SIG-M5 (cell line): Measurements from ENCODE around the gene FGF2.

ENCODE experiments used
- DNase-seq: peaks from one replicate; lab custom pipeline; 2025; lab: John Stamatoyannopoulos, UW

The FGF2 gene

DNA sequence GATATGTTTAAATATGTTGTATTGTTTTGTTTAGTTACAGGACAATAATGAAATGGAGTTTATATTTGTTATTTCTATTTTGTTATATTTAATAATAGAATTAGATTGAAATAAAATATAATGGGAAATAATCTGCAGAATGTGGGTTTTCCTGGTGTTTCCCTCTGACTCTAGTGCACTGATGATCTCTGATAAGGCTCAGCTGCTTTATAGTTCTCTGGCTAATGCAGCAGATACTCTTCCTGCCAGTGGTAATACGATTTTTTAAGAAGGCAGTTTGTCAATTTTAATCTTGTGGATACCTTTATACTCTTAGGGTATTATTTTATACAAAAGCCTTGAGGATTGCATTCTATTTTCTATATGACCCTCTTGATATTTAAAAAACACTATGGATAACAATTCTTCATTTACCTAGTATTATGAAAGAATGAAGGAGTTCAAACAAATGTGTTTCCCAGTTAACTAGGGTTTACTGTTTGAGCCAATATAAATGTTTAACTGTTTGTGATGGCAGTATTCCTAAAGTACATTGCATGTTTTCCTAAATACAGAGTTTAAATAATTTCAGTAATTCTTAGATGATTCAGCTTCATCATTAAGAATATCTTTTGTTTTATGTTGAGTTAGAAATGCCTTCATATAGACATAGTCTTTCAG, 68.8 kb downstream of the FGF2 start:
- DNase-seq: no peak

DNA sequence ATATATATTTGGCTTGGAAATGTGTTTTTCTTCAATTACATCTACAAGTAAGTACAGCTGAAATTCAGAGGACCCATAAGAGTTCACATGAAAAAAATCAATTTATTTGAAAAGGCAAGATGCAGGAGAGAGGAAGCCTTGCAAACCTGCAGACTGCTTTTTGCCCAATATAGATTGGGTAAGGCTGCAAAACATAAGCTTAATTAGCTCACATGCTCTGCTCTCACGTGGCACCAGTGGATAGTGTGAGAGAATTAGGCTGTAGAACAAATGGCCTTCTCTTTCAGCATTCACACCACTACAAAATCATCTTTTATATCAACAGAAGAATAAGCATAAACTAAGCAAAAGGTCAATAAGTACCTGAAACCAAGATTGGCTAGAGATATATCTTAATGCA, 69.6 kb downstream of the FGF2 start:
- DNase-seq: no peak

DNA sequence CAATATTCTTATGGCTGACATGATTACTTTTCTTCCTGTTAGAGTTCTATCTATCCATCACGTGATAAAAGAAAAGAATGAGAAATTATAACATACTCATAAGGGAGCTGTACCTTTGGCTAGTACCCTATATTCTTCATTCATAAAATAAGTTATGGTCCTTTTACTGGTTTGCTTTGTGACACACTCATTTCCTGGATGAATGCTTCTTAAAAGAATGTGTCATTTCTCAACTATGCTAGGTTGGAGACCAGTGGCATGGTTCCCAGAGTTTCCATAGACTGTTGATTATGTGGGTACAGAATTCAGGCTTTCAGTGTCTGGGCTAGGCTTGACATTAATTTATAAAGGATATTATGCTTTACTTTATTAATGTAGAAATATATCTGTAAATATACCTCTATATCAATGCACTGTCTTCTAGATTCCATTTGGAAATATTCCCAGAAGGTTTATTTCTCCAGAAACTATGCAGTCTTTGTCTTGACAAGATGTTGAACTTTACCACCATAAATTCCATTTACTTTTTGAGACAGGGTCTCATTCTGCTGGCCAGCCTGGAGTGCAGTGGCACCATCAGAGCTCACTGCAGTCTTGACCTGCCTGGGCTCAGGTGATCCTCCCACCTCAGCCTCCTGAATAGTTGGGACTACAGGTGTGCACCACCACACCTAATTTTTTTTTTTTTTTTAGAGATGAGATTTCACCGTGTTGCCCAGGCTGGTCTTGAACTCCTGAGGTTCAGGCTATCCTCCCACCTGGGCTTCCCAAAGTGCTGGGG, 71.9 kb downstream of the FGF2 start:
- DNase-seq: no peak

DNA sequence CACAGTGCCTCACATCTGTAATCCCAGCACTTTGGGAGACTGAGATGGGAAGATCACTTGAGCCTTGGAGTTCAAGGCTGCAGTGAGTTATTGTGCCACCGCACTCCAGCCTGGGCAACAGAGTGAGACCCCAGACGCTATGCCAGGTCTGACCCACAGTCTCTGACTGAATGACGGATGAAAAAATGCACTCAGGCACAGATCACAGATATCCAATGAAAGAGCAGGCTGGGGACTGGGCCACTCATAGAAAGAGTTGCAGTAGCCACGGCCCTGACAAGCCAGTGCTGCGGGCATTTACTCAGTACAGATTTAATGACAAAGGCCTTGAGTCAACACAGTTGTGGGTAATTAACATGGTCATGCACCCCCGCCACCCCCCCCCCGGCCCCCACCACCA, 73.1 kb downstream of the FGF2 start:
- DNase-seq: no peak

DNA sequence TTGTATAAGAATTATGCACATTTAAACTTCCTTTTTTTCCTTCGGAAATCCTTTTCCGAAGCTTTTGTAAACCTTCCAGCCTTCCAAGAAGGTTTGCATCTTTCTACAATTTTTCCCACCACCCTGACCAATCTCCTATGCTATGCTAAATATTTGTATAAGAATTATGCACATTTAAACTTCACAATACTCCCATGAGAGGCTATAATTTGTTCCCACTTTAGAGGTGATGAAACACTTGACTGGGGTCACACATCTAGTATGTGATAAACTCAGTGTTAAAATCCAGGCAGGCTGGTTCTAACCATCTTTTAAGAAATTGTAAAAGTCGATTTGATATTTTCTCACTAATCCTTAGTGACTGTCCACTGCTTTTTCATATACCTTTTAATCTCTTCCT, 73.7 kb downstream of the FGF2 start:
- DNase-seq: no peak

DNA sequence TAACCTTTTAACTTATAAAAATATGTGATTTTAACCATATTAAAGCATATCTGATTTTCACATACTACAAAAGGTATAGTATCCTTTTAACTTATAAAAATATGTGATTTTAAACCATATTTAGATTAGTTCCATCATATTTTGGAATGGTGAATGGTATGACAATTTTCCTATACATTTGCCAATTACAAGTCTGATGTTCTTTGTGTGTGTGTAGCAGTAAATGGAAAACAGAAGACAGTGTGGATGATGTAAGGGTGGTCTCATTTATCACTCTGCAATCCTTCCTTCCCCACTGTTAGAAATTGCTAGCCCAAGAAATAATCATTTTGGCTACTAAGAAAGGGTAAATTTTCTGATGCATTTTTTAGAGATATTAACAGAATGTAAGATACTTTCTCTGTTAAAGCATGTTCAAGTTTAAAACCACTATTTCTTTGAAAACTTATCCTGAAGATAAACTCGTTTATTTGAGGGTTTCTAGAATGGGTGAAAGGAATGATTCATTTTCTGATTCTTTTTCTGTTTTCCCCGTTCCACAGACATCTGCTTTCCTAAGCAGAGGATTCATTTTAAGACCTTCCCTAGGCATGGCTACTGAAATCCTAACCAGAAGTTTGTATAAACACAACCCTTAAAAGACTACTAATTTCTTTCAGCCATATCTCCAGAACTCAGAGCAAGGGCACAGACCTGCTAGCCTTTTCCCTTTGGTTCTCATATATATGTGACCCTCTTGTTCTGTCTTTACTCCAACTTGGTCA, 74.8 kb downstream of the FGF2 start:
- DNase-seq: no peak

DNA sequence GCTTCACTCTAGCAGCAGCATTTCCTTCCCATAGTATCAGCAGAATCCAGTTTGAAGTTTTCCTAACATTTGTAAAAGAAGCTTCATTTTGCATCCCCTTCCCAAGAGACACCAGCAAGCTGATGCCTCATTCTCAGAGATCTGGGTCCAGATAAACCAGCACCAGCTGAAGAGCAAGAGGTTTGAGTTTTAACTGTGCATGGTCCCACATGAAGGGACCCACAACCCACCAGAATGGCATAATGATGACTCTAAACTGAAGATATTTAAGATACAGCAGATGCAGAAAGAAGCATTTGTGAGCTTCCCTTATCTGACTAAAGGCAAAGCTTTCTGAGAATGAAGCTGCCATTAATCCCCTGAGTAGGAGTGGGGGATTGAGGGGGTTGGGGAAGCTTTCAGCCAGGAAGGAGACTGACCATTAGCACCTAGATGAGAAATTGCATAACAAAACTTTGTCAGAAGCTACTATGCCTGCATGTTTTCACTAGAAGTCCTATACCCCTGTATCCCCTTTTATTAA, 77.2 kb downstream of the FGF2 start:
- no peak for DNase-seq

DNA sequence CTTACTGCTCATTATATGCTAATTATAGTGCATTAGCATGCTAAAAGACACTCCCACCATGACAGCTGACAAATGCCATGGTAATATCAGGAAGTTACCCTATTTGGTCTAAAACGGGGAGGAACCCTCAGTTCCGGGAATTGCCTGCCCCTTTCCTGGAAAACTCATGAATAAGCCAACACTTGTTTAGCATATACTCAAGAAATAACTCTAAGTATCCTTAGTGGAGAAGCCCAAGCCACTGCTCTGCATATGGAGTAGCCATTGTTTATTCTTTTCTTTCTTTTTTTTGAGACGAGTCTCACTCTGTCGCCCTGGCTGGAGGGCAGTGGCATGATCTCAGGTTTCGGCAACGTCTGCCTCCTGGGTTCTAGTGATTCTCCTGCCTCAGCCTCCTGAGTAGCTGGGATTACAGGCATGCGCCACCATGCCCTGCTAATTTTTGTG, 80.3 kb downstream of the FGF2 start:
- no peak for DNase-seq

DNA sequence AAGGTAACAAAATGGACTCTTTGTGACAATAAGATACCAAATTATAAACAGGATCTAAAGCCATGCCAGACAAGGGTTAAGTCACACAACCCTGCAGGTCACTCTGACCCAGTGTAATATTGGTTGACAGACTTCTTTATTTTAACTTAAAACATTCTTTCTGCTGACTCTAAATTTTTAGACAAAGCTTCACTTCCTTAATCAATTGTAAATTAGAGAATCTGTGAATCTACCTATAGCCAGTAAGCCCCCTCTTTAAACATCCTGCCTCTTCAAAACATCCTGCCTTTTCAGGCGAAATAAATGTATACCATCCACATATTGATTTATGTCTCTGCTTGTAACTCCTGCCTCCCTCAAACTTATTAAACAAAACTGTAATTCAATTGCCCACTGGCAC, 81.6 kb downstream of the FGF2 start:
- no peak for DNase-seq

DNA sequence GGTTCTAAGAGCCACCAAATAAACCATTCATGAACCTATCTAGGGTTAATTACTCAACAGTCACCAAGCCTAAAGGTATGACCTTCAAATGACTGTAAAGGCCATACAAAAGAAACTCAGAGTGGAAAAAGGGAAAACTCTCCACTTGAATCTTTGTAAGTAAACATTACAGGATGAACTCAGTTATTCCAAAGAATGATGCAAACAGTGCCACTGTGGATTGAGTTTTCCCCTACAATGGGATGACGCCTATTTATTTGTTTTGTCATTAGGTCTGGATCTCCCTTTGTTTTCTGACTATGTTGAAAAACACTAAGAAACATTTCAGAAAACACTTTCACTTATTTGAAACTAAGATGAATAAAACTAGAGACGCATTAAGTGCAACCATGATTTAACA, 83.1 kb downstream of the FGF2 start:
- DNase-seq: no peak

DNA sequence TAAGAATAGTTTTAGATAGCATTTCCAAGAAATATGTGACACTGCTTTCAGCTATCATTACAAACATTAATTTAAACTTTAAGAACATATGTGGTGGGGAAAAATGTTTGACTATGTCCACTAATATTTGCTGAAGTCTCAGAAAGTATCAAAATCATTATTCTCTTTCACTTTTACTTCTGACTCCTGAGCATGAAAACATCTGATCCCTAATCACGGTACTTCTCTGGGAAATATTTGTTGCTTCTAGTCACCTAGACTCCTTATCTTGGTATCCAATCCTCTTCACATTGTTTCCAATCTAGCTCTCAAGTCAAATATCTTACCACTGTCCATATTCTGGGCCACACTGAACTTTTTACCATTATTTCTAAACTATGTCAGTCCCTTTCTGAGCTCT, 85.0 kb downstream of the FGF2 start:
- no peak for DNase-seq

DNA sequence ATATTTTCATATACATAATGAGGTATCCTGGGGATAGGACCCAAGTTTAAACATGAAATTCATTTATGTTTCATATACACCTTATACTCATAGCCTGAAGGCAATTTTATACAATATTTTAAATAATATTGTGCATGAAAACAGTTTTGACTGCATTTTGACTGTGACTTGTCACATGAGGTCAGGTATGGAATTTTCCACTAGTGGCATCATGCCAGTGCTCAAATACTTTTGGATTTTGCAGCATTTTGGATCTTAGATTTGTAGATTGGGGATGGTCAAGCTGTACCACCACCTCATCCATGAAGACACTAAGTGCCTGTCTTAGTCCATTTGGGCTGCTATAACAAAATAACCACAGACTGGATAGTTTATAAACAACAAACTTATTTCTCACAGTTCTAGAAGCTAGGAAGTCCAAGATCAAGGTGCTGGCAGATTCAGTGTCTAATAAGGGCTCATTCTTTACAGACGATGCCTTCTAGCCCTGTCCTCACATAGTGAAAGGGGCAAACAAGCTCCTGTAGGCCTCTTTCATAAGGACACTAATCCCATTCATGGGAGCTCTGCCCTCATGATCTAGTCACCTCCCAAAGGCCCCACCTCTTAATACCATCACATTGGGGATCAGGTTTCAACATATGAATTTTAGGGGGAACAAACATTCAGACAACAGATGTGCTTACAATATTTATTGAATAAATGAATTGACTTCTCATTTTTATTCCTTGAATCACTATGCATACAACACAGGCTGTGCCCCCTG, 86.4 kb downstream of the FGF2 start:
- no peak for DNase-seq

DNA sequence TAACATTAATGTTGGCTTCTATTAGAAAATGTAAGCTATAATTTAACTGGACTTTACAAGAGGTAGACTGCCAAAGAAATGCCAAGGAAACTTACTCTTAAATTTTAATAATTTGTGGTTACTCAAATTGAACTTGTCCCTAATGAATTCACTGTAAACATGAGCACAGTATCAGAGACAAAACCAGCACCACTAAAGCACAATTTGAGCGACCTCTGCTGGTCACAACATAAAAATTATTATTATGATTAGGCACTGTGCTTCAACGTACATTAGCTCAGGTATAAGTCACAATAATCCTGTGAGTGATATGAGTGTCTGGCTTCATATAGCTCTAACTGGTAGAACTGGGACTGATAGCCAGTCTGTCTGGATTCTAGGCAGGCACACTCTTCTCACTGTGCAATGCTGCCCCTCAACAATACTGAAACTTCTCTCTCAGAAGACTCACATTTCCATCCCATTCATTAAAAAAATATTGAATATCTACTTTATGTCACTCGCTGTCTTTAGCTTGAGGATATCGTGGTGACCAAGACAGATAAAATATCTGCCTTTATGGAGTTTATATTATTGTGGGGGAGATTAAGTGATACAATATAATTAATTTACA, 87.8 kb downstream of the FGF2 start:
- DNase-seq: no peak

DNA sequence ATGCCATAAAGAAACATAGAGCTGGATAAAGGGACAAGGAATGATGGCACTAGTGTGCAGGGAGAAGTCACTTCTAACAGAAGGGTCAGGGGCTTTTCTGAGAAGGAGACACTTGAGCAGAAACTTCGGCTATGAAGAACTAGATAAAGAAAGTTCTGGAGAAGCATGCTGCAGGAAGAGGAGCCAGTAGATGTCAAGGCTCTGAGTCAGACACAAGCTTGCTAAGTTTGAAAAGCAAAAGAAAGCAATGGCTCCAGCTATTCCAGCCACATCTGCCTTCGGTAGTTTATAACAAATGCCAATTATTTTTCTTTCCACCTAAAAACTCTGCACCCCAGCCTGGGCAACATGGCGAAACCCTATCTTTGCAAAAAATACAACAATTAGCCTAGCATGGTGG, 88.3 kb downstream of the FGF2 start:
- no peak for DNase-seq

DNA sequence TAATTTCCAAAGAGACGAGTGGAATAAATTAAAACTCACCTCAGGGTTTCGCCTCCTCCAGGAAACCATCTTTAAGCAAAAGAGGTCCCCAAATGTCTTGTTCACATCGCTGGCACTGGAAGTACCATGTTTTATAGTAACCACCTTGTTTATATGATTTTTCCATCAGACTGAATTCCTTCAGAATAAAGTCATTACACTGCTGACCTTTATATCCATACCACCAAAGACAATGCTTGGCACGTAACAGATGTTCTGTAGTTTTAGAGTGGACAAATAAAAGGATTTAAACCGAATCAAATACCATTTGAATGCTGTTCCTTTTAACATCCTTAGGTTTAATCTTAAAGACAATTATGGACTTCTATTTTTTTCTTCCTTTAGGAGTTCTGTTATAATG, 91.1 kb downstream of the FGF2 start:
- DNase-seq: no peak

DNA sequence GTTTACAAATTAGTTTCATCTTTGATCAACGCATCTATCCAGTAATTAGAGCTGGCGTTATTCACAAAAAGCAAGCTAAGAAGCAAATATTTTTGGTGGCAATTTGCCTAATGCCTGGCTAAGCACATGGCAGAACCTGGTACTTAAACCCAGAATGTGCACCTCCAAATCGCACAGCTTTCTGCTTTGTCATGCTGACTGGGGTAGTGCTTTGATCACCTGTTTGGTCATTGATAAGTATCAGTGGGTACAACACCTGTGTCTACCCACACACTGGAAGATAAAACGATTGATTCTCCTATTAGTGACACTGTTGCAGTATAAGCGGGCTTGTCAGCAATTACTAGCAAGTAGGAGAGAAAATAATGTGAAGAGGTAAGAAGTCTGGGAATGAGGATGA, 93.8 kb downstream of the FGF2 start:
- DNase-seq: no peak

DNA sequence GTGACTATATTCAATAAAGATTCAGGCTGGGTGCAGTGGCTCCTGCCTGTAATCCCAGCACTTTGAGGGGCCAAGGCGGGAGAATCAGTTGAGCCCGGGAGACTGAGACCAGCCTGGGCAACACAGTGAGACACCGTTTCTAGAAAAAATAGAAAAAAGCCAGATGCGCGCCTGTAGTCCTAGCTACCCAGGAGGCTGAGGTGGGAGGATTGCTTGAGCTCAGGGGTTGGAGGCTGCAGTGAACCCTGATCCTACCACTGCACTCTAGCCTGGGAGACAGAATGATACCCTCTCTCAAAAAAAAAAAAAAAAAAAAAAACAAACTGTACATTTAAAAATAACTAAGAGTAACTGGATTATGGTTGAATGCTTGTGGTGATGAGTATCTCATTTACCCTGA, 94.7 kb downstream of the FGF2 start:
- DNase-seq: no peak

DNA sequence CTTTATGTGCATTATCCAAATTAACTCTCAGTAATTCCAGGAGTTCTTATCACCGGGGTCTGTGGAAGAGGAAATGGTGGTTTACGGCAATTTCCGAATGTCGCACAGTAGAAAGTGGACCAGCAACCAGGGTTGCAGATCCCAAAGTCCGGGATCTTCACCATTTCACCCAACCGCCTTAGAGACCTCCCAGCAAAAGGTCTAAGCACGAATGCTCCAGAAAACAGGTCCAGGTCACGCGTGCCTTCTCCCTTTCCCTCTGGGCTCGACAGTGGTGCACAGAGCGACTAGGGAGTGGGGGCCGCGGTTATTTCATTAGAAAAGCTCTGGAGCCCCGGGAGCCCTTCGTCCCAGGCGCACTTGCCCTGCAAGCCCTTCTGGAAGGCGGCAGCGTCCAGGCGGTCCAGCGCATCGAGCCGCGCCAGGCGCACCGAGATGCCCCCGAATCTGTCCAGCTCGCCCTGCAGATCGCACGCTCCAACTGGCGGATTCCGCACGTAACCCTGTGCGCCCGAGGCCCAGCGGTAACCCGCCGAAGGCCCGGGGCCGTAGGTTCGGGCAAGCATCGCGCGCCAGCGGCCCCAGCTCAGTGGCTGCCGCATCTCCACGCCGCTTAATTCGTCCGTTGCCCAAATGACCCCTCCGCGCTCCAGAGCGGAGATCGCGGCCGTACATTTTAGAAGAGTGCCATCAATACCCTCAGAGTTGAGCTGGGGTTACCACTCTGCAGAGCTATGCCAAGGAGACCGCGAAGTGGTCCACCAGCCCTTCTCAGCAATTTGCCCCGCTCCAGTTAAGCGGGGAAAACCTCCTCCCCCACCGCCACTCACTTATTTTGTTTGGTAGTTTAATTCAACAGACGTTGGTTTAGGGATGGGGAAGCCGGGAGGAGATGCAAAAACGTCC, 95.6 kb downstream of the FGF2 start, which contains the start of gene NUDT6:
Gene NUDT6, minus strand, starts transcription at position 627 of the 906 bp plus-strand sequence. Its CDS starts 25 bp downstream, at position 602.
- no peak for DNase-seq

DNA sequence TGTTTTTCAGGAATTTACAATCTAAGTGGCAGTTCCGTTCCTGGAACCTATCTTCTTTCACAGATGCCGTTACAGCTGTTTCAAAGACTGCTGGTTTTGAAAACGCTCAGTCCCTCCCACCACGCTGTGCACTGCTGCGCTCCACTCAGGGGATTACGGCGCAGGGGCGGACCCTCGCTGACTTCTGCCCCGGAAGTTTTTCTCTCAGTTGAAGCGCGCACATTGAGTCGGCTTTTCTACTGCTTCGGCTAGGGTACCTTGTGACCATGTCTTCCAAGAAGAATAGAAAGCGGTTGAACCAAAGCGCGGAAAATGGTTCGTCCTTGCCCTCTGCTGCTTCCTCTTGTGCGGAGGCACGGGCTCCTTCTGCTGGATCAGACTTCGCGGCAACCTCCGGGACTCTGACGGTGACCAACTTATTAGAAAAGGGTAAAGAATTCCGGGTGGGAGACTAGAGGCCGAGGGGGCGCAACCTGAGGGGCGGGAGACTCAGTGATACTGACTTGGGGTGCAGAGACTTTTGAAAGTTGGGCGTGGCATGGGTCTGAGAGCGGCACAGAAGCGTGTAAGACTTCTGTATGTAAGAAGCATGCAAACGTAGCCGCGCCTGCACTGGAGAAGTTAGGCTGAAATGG, 96.4 kb downstream of the FGF2 start:
- peak; percentile 70 for DNase-seq

DNA sequence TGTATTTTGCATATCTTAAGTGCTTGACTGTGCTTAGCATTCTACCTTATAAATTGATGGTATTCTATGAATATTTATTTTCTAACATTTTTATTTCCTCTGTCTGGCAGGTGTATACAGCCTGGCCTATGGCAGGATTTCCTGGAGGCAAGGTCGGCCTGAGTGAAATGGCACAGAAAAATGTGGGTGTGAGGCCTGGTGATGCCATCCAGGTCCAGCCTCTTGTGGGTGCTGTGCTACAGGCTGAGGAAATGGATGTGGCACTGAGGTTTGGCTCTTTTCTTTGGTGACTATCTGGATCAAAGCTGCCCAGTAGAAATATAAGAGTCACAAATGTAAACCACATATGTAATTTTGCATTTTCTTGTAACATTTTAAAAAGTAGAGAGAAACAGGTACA, 102.3 kb downstream of the FGF2 start:
- DNase-seq: no peak
